Erythroblast (primary cell): Measurements from ENCODE around the gene BATF3.

Experiments
- DNase-seq, 2 experiments: peaks; one replicate each; lab custom pipeline; 2025; lab: John Stamatoyannopoulos, UW
- GATA1 ChIP-seq: IDR thresholded peaks from 2 replicates; pipeline ENCODE4 v1.6.1; 2011; ENCODE audit warnings: low read depth, mild to moderate bottlenecking, control low read depth, low read length, moderate library complexity
- POLR2A ChIP-seq: IDR thresholded peaks from 2 replicates; pipeline ENCODE4 v1.6.1; 2011; ENCODE audit warnings: mild to moderate bottlenecking, low read length

BATF3 gene

DNA sequence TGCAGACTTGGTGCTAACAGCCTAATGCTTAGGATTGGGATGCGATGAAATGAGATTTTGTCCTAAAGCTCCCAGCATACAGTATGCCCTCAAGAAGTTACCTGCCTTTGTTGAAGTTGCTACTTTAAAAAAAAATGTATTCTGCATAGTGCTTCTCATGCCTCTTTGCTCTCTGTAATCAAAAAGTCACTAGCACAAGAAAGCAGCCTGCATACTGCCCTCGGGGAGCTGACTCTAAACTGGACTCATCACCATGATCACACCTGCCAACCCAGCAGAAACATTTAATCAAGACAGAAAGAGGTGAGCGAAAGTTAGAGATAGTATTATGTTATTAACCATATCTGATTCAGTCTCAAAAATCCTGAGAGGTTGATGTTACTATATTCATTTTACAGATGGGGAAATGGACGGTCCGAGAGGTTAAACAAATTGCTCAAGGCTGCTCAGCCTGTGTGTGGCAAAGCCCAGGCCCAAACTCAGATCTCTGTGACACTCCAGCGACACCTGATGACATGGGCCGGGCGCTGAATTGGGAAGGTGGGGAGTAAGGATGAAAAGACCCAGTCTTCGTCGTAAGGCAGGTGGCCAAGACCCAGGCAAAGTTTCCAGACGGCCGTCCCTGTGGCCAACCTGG lies 1.1 kb downstream of the BATF3 start:
- TF ChIP-seq POLR2A = no peak
- TF ChIP-seq GATA1 = no peak
- no peak for DNase-seq

DNA sequence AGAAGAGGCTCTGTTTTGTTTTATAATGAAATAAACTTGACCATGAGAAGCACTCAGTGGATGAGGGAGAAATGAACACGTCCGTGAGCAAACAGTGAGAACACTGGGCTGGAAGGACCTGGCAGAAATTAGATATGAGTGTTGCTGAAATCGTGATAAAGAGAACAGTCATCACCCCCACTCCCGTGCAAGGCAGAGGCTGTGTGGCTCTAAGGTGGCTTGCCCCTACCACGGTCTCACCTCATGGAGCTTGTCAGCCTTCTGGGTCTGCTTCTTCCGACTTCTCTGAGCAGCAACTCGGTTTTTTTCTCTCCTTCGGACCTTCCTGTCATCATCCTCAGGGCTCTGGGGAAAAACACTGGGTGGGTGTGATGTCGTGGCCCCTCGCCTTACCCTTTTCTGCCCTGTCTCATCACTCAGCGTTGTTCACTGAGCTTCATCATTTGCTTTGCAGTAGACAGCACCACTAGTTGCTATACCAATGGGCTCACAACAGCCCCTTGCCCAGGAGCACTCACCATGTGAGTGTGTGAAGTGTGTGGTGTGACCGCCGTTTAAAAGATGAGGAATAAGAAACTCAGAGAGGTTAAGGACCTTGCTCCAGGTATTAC lies 2.8 kb downstream of the BATF3 start:
- no peak for TF ChIP-seq POLR2A

GRCh38 chr1:212692774-212693644 lies 6.6 kb downstream of the BATF3 start:
- DNase-seq = no peak
- TF ChIP-seq GATA1 (no peak), POLR2A (no peak)

More for the DNA sequence above, 2.8 kb downstream of the BATF3 start:
- no peak for DNase-seq

DNA sequence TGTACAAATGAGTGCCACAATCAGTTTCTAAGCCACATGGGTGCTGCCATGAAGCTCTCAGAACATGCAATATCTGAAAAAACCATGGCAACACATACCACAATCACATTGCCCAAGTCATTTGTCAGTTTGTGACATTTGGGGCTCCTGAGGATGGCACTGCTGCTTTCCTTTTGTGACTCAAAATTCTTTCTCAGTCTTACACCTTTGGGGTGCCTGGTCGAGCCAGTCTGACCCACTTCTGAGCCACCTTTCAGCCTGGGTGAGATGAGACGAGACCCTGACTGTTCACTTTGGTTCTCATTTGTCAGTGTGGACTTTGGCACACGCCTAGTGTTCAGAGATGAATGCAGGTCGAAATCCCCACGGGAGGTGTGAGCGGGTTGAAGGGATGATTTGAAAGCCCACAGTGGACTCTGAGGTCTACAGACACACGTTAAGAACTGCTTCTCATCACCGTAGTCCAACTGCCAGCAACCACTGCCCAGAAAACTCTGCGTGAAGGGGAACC lies 8.0 kb downstream of the BATF3 start:
- DNase-seq = no peak

GRCh38 chr1:212690816-212691403 lies 8.7 kb downstream of the BATF3 start:
- TF ChIP-seq POLR2A (no peak), GATA1 (no peak)

More for the DNA sequence above, 8.0 kb downstream of the BATF3 start:
- TF ChIP-seq GATA1 = no peak
- no peak for TF ChIP-seq POLR2A

DNA sequence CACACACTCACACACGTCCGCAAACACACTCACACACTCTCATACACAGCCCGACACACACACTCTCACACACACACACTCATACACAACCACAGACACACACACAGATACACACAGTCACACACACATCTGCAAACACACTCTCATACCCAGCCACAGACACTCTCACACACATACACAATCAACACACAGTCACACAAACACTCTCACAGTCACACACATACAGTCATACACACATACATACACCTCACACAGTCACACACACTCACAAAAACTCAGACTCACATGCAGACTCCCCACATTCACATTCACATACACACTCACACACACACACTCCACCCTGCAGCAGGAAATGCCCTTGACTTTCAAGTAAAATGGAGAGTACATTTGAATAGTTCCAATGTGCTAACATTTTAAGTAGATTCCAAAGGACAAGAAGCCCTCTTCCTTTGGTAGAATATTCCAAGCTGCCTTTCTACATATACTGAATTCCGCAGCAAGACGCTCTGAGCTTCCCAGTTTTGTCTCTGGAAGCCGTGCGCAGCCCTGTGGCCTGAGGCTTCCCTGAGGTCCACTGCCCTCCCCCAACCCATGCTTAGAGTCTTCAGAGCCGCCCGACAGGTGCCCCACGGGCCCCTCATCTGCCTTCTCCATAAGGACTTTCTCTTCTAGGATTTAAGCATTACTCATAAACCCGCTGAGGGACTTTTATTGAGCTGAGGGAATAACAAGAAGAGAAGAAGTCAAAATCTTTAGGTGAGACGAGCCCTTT lies 9.7 kb downstream of the BATF3 start:
- no peak for TF ChIP-seq GATA1
- no peak for TF ChIP-seq POLR2A
- no peak for DNase-seq

More at GRCh38 chr1:212690816-212691403, 8.7 kb downstream of the BATF3 start:
- no peak for DNase-seq

DNA sequence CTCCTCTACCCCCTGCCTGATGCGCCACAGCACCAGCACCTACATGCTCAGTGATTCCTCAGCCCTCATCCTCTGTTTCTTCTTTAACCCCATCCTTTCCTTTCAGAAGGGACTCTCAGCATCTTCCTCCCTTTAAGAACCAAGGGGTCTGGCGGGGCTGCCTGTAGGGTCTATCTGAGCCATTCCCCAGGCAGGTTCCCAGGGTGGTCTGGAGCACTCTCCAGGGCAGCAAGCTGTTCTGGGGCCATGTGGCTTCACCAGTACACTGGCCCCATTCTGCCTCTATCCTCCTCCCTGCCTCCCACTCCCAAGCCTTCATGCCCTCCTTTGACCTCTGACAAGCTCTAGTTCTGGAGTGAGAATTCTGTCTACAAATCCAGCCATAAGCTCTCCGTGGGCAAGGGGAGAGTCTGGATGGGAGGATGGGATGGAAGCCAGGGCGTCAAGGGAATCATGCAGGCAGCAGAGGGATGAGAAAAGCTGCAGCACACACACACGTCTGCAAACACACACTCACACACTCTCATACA lies 10.4 kb downstream of the BATF3 start:
- TF ChIP-seq POLR2A (no peak), GATA1 (no peak)
- DNase-seq = no peak

DNA sequence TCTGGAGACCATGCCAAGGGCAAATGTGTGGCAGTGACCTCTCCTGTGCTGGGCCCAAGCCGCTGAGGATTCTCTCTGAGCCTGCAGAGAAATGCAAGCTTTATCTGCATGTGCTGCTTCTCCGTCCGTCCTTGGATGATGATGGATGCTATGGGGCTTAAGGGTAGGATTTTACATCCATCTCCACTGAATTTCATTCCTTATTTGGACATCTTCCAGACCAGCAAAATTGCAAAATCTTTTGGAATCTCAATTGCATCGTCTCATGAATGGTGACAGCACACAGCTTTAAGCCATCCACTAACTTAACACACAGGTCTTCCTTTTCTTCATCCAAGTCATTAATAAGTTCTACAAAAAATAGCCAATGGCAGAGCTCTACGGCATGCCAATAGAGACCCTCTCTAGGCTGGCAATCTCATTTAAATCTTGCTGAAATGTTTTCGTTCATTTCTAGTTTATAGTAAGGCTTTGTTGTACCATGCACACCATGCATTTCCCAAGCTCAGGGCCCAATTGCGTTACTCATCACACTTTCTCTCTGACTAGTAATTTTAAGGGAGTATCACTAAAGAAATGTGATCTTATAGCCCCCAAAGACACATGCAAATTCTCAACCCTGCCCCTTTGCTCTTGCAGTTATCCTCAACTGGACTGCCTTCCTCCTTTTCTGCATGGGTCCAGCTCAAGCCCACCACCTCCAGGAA lies 11.1 kb downstream of the BATF3 start:
- TF ChIP-seq GATA1 = no peak
- TF ChIP-seq POLR2A = no peak
- DNase-seq = no peak

GRCh38 chr1:212687811-212688210 lies 11.8 kb downstream of the BATF3 start:
- DNase-seq = no peak
- TF ChIP-seq GATA1 (no peak), POLR2A (no peak)

- DNase-seq = no peak
- TF ChIP-seq GATA1 = no peak
- TF ChIP-seq POLR2A = no peak
Measured at GRCh38 chr1:212686591-212686990, 13.0 kb downstream of the BATF3 start.

DNA sequence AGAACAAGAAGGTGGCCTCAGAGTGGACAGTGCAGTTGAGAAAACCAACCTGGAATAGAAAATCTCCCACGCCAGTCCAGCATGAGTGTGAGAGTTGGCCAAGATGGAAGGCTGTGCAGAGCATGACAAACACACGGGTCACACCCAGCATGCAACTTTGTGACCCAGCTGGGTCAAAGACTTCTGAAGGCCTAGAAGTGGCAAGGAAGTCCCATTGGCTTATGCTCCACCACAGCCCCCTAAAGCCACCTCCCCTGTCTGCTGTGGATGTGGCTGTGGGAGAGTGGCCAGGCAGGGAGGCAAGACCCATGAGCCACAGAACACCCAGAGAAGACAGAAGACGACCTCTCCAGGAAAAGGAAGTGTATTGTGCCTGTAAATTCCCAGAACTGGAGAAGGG lies 13.6 kb downstream of the BATF3 start:
- TF ChIP-seq POLR2A (no peak), GATA1 (no peak)
- no peak for DNase-seq

- no peak for DNase-seq
- TF ChIP-seq POLR2A (no peak), GATA1 (no peak)
Measured at GRCh38 chr1:212685429-212685828, 14.2 kb downstream of the BATF3 start.
